IPS DF 6.9 (cell line): ENCODE measurements around the gene ZFYVE1.
"Not testable (repeated sequence)": the region's sequence is repeated elsewhere in the genome, so short reads cannot be mapped to it uniquely, and the experiment has no call there.

Experiments
- DNase-seq: peaks from one replicate; pipeline ENCODE4 v3.0.0-alpha.2; 2013; ENCODE audit warnings: low read depth, low spot score
- H3K27ac ChIP-seq: one replicate; pipeline ENCODE4 v1.5.1; 2013; ENCODE audit warnings: low read length, control low read depth
- H3K27me3 ChIP-seq: 2 replicates; pipeline ENCODE4 v1.6.1; 2013; ENCODE audit warnings: mild to moderate bottlenecking, low read length; ENCODE audit not compliant: control insufficient read depth, insufficient read depth
- H3K36me3 ChIP-seq: 2 replicates; pipeline ENCODE4 v1.6.1; 2013; ENCODE audit warnings: low read length; ENCODE audit not compliant: control insufficient read depth, insufficient read depth
- H3K4me1 ChIP-seq: 2 replicates; pipeline ENCODE4 v1.6.1; 2013; ENCODE audit warnings: low read length; ENCODE audit not compliant: control insufficient read depth, insufficient read depth
- H3K4me3 ChIP-seq: 2 replicates; pipeline ENCODE4 v1.5.1; 2013; ENCODE audit warnings: mild to moderate bottlenecking, low read length
- H3K9me3 ChIP-seq: 2 replicates; pipeline ENCODE4 v1.6.1; 2013; ENCODE audit warnings: low read length, inconsistent platforms; ENCODE audit not compliant: control insufficient read depth, insufficient read depth
- WGBS: extraction: QIAGEN DNeasy Blood & Tissue Kit; methylation state at CpG from one replicate; pipeline ENCODE4 v1.1.7; 2013; ENCODE audit warnings: mixed read lengths, missing lambda C conversion rate; ENCODE audit not compliant: insufficient read length, insufficient coverage; 5-methylcytosine and 5-hydroxymethylcytosine counted together

Gene ZFYVE1

GRCh38 chr14:72978856-72979255 lies 48.0 kb downstream of the ZFYVE1 start:
- Histone ChIP-seq H3K36me3 (peaks cover 9% of the 10 kb centered on the region; the same call in 1 of the 2 replicates), H3K27ac (no peak overlapping the region), H3K9me3 (no peaks in the 10 kb centered on the region), H3K27me3 (no peaks in the 10 kb centered on the region), H3K4me3 (no peak overlapping the region), H3K4me1 (peaks cover 5% of the 10 kb centered on the region; the same call in 1 of the 2 replicates)
- no peak for DNase-seq
- WGBS, result no CpG with 5 or more reads among the region's 9 CpGs

- Histone ChIP-seq H3K4me1 (peaks cover 3% of the 10 kb centered on the region; the same call in 1 of the 2 replicates), H3K4me3 (no peak overlapping the region), H3K27ac (no peak overlapping the region), H3K36me3 (peaks cover 11% of the 10 kb centered on the region; the same call in 1 of the 2 replicates), H3K27me3 (no peaks in the 10 kb centered on the region), H3K9me3 (no peaks in the 10 kb centered on the region)
- no CpG with 5 or more reads among the region's 4 CpGs for whole genome bisulfite sequencing
- no peak for DNase-seq
These were observed 51.1 kb downstream of the ZFYVE1 start for GRCh38 chr14:72975770-72976169.

- no CpG with 5 or more reads among the region's 12 CpGs for WGBS
- Histone ChIP-seq H3K36me3 (peaks cover 14% of the 10 kb centered on the region; the same call in 1 of the 2 replicates), H3K27ac (no peak overlapping the region), H3K4me1 (no peaks in the 10 kb centered on the region), H3K4me3 (no peak overlapping the region), H3K27me3 (no peaks in the 10 kb centered on the region), H3K9me3 (no peaks in the 10 kb centered on the region)
- no peak for DNase-seq
These were observed 52.2 kb downstream of the ZFYVE1 start for GRCh38 chr14:72974661-72975060.

GRCh38 chr14:72970824-72971434 lies 56.0 kb downstream of the ZFYVE1 start:
- Histone ChIP-seq H3K27me3 (no peaks in the 10 kb centered on the region), H3K36me3 (peaks cover 16% of the 10 kb centered on the region; the same call in 1 of the 2 replicates), H3K9me3 (no peaks in the 10 kb centered on the region), H3K4me3 (no peak overlapping the region), H3K27ac (no peak overlapping the region), H3K4me1 (no peaks in the 10 kb centered on the region)
- no CpG with 5 or more reads among the region's 20 CpGs for WGBS
- DNase-seq, result no peak

GRCh38 chr14:72970058-72970630 lies 56.8 kb downstream of the ZFYVE1 start:
- Histone ChIP-seq H3K36me3 (peaks cover 16% of the 10 kb centered on the region; the same call in 1 of the 2 replicates), H3K27me3 (no peaks in the 10 kb centered on the region), H3K27ac (no peak overlapping the region), H3K4me1 (no peaks in the 10 kb centered on the region), H3K9me3 (no peaks in the 10 kb centered on the region), H3K4me3 (no peak overlapping the region)
- DNase-seq, result no peak
- WGBS, result no CpG with 5 or more reads among the region's 17 CpGs

GRCh38 chr14:72968316-72968715 lies 58.6 kb downstream of the ZFYVE1 start:
- H3K4me1 ChIP-seq, result no peaks in the 10 kb centered on the region
- H3K36me3 ChIP-seq, result peaks cover 6% of the 10 kb centered on the region; the same call in 1 of the 2 replicates
- H3K27me3 ChIP-seq, result no peaks in the 10 kb centered on the region
- no peaks in the 10 kb centered on the region for H3K9me3 ChIP-seq
- WGBS, result no CpG with 5 or more reads among the region's 5 CpGs
- no peak for DNase-seq
- H3K4me3 ChIP-seq, result no peak overlapping the region
- no peak overlapping the region for H3K27ac ChIP-seq

GRCh38 chr14:72966038-72966437 lies 60.9 kb downstream of the ZFYVE1 start:
- no CpG with 5 or more reads among the region's 6 CpGs for WGBS
- 0 out of 2 replicates have a peak, but pooled peaks cover 6% of the 10 kb centered on the region for H3K36me3 ChIP-seq
- H3K27ac ChIP-seq, result no peak overlapping the region
- no peaks in the 10 kb centered on the region for H3K4me1 ChIP-seq
- H3K4me3 ChIP-seq, result no peak overlapping the region
- no peaks in the 10 kb centered on the region for H3K9me3 ChIP-seq
- no peaks in the 10 kb centered on the region for H3K27me3 ChIP-seq
- DNase-seq, result no peak

- H3K4me1 ChIP-seq, result no peaks in the 10 kb centered on the region
- no peaks in the 10 kb centered on the region for H3K27me3 ChIP-seq
- WGBS, result no CpG with 5 or more reads among the region's 6 CpGs
- DNase-seq, result no peak
- H3K36me3 ChIP-seq, result 0 out of 2 replicates have a peak, but pooled peaks cover 3% of the 10 kb centered on the region
- H3K27ac ChIP-seq, result no peak overlapping the region
- no peak overlapping the region for H3K4me3 ChIP-seq
- no peaks in the 10 kb centered on the region for H3K9me3 ChIP-seq
These were observed 61.7 kb downstream of the ZFYVE1 start for GRCh38 chr14:72965249-72965648.

- Histone ChIP-seq H3K27ac (no peak overlapping the region), H3K36me3 (peaks cover 9% of the 10 kb centered on the region), H3K4me3 (no peak overlapping the region), H3K4me1 (no peaks in the 10 kb centered on the region), H3K9me3 (no peaks in the 10 kb centered on the region), H3K27me3 (no peaks in the 10 kb centered on the region)
- no CpG with 5 or more reads among the region's 6 CpGs for WGBS
- peak; percentile 54 for DNase-seq
These were observed 64.0 kb downstream of the ZFYVE1 start for GRCh38 chr14:72962829-72963312.

GRCh38 chr14:72962336-72962754 lies 64.6 kb downstream of the ZFYVE1 start:
- H3K9me3 ChIP-seq, DNase-seq, H3K27ac ChIP-seq, H3K36me3 ChIP-seq, H3K4me1 ChIP-seq, H3K4me3 ChIP-seq, H3K27me3 ChIP-seq: not testable (repeated sequence)
- no CpG with 5 or more reads among the region's 10 CpGs for WGBS
